LNCaP clone FGC (cell line): ENCODE data around the gene ROBO1.

ENCODE experiments used
- DNase-seq: peaks from one replicate; pipeline ENCODE4 v3.0.0-alpha.2; 2011; ENCODE audit warnings: low read depth
- H3K4me3 ChIP-seq: 2 replicates; pipeline ENCODE4 v1.5.1; 2011; ENCODE audit warnings: mild to moderate bottlenecking, low read depth, low read length, control low read depth
- CTCF ChIP-seq: IDR thresholded peaks from 2 replicates; pipeline ENCODE4 v1.5.1; 2012; ENCODE audit warnings: mild to moderate bottlenecking; ENCODE audit not compliant: control insufficient read depth, insufficient read depth; ENCODE audit errors: extremely low read depth

ROBO1 gene

GRCh38 chr3:78737988-78738387, 1029.8 kb downstream of the ROBO1 start:
- TF ChIP-seq CTCF = no peak
- DNase-seq = no peak
- no peak overlapping the region for H3K4me3 ChIP-seq

GRCh38 chr3:78736863-78737262, 1030.9 kb downstream of the ROBO1 start:
- no peak for TF ChIP-seq CTCF
- no peak overlapping the region for H3K4me3 ChIP-seq
- DNase-seq = no peak

- no peak for TF ChIP-seq CTCF
- H3K4me3 ChIP-seq = no peak overlapping the region
- DNase-seq = no peak
Observed at GRCh38 chr3:78734048-78734637, 1033.7 kb downstream of the ROBO1 start.

- DNase-seq = no peak
- TF ChIP-seq CTCF = no peak
- H3K4me3 ChIP-seq = no peak overlapping the region
Observed at GRCh38 chr3:78732893-78733292, 1034.9 kb downstream of the ROBO1 start.

- DNase-seq = no peak
- H3K4me3 ChIP-seq = no peak overlapping the region
- TF ChIP-seq CTCF = no peak
Observed at GRCh38 chr3:78732471-78732870, 1035.3 kb downstream of the ROBO1 start.

GRCh38 chr3:78729946-78730345, 1037.9 kb downstream of the ROBO1 start:
- H3K4me3 ChIP-seq = no peak overlapping the region
- DNase-seq = no peak
- no peak for TF ChIP-seq CTCF

GRCh38 chr3:78728406-78729145, 1039.2 kb downstream of the ROBO1 start:
- no peak overlapping the region for H3K4me3 ChIP-seq

More at GRCh38 chr3:78728406-78729145, 1039.2 kb downstream of the ROBO1 start:
- TF ChIP-seq CTCF = no peak
- peak; percentile 35 for DNase-seq
